Hindlimb muscle (tissue), 1 donor: Measurements from ENCODE around the gene HJV. TPM values are rescaled to one million over a fixed set of nuclear protein-coding genes. Genes with fewer than 3 reads are reported as not detected.

ENCODE experiments used
- DNase-seq: peaks from one replicate; pipeline ENCODE4 v3.0.0-alpha.2; 2013
- polyA plus RNA-seq: library from polyadenylated mRNA; unstranded; fragments of 120-200 nt; gene quantifications from one replicate; pipeline ENCODE4 v1.2.1, GENCODE V29; 2013; ENCODE audit not compliant: insufficient read length

Gene HJV
- polyA plus RNA-seq, 1 donor: 243 TPM

DNA sequence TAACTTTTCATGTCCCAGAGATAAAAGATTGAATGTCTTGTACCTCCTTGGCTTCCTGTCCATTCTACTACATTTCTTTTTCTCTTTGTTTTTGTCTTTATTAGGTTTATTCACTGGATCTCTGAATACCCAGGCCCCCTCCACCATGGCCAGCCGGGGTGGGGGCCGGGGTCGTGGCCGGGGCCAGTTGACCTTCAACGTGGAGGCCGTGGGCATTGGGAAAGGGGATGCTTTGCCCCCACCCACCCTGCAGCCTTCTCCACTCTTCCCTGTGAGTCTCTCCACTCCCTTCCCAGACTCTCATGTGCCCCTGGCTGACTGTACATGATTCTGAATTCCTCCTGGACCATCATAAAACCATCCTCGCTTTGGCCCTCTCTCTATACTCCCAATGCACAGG is 46.8 kb downstream of the HJV start:
- DNase-seq: no peak

DNA sequence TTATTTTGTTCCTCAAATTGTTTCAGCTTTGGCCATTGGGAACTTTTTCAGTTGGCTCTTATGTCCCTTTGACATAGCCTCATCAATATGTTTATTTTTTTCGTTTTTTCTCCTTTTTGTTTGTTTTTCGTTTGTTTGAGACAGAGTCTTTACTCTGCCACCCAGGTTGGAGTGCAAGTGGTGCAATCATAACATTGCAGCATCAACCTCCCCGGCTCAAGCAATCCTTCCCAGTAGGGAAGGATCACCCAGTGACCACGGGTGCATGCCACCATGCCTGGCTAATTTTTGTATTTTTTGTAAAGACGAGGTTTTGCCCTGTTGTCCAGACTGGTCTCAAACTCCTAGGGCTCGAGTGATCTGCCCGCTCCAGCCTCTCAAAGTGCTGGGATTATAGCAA is 49.0 kb downstream of the HJV start:
- no peak for DNase-seq

Other genes with a start within 250 kb of the HJV start
- 15.2 TPM for gene RNF115, start 197.6 kb downstream of the HJV start, polyA plus RNA-seq
- gene POLR3C, start 197.5 kb downstream of the HJV start, polyA plus RNA-seq: 20.6 TPM
- gene NUDT17, start 176.1 kb downstream of the HJV start, polyA plus RNA-seq: 11.6 TPM
- gene PIAS3, start 162.7 kb downstream of the HJV start, polyA plus RNA-seq: 42.4 TPM
- gene ANKRD35, start 135.9 kb downstream of the HJV start, polyA plus RNA-seq: 2.7 TPM
- 3.0 TPM for gene ITGA10, start 111.7 kb downstream of the HJV start, polyA plus RNA-seq
- 21.0 TPM for gene PEX11B, start 103.0 kb downstream of the HJV start, polyA plus RNA-seq
- gene RBM8A, start 94.3 kb downstream of the HJV start, polyA plus RNA-seq: 122 TPM
- gene LIX1L, start 63.7 kb downstream of the HJV start, polyA plus RNA-seq: 25.5 TPM
- 1.2 TPM for gene ANKRD34A, start 57.2 kb downstream of the HJV start, polyA plus RNA-seq
- 40.6 TPM for gene POLR3GL, start 57.0 kb downstream of the HJV start, polyA plus RNA-seq
- gene TXNIP, start 25.2 kb downstream of the HJV start, polyA plus RNA-seq: 253 TPM
- 1.8 TPM for gene NBPF10, start 123.1 kb upstream of the HJV start, polyA plus RNA-seq
- 24.0 TPM for gene NOTCH2NLA, start 207.3 kb upstream of the HJV start, polyA plus RNA-seq